GM12864 (cell line): Measurements from ENCODE around the gene TBL1XR1.

Experiments
- DNase-seq: peaks from one replicate; pipeline ENCODE4 v3.0.0-alpha.2; 2011; ENCODE audit warnings: low read depth
- H3K4me3 ChIP-seq: 2 replicates; pipeline ENCODE4 v1.5.1; 2011; ENCODE audit warnings: mild to moderate bottlenecking, low read depth, low read length, control low read depth
- TF ChIP-seq, protein P1 (sequence below): IDR thresholded peaks from 2 replicates; pipeline ENCODE4 v1.5.1; 2011; ENCODE audit warnings: low read depth, mild to moderate bottlenecking, moderate library complexity, low read length, control low read depth, inconsistent platforms; ENCODE audit errors: missing control alignments

TBL1XR1 gene

DNA sequence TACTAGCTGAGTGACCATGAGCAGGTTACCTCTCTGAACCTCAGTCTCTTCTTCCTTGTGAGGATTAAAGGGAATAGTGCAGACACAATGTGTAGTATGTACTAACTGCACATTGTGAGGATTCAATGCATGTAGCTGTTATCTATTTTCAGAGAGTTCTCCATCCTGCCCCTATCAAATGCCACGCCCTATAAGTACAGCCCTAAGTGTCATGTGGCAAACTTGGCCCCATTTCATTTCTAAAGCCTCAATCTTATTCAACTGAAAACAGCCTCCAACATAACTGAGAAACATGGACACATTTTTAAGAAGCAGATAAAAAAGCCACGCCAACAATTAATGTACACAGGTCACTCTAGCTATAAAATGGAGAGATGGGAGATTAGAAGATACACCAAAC lies 220.0 kb downstream of the TBL1XR1 start:
- H3K4me3 ChIP-seq: no peak overlapping the region
- TF ChIP-seq, protein P1, sequence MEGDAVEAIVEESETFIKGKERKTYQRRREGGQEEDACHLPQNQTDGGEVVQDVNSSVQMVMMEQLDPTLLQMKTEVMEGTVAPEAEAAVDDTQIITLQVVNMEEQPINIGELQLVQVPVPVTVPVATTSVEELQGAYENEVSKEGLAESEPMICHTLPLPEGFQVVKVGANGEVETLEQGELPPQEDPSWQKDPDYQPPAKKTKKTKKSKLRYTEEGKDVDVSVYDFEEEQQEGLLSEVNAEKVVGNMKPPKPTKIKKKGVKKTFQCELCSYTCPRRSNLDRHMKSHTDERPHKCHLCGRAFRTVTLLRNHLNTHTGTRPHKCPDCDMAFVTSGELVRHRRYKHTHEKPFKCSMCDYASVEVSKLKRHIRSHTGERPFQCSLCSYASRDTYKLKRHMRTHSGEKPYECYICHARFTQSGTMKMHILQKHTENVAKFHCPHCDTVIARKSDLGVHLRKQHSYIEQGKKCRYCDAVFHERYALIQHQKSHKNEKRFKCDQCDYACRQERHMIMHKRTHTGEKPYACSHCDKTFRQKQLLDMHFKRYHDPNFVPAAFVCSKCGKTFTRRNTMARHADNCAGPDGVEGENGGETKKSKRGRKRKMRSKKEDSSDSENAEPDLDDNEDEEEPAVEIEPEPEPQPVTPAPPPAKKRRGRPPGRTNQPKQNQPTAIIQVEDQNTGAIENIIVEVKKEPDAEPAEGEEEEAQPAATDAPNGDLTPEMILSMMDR: no peak
- no peak for DNase-seq

DNA sequence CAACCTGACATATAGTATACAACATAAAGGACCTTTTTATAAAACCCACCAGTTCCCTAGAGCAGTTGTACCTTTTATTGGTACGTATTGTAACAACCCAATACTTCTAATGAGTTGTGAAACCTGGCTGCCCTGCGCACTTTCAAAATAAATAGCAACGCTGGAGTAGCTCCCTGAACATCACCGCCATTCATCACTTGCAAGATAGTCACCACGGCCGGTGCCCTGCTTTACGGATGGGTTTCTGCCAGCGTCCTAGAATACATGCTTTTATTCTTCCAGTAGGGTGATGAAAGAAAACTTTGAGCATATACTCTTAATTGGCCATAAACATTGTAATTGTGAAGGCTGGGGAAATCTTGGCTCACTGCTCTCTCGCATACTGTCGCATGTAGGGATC lies 220.7 kb downstream of the TBL1XR1 start:
- TF ChIP-seq, protein P1: no peak

DNA sequence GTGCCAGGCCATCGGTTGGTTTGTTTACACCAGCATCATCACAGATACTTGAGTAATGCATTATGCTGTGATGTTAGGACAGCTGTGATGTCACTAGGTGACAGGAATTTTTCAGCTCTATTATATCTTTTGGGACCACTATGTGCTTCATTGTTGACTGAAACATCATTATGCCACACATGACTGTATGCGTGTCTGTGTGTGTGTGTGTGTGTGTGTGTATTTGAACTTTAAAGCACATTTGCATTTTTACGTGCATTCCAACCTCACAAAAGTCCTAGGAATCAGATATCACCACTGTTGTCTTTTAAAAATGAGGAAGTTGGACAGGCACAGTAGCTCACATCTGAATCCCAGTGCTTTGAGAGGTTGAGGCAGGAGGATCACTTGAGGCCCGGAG lies 223.0 kb downstream of the TBL1XR1 start:
- H3K4me3 ChIP-seq: no peak overlapping the region
- DNase-seq: no peak
- TF ChIP-seq, protein P1: no peak

More for the DNA sequence above, 220.7 kb downstream of the TBL1XR1 start:
- no peak overlapping the region for H3K4me3 ChIP-seq
- DNase-seq: no peak

DNA sequence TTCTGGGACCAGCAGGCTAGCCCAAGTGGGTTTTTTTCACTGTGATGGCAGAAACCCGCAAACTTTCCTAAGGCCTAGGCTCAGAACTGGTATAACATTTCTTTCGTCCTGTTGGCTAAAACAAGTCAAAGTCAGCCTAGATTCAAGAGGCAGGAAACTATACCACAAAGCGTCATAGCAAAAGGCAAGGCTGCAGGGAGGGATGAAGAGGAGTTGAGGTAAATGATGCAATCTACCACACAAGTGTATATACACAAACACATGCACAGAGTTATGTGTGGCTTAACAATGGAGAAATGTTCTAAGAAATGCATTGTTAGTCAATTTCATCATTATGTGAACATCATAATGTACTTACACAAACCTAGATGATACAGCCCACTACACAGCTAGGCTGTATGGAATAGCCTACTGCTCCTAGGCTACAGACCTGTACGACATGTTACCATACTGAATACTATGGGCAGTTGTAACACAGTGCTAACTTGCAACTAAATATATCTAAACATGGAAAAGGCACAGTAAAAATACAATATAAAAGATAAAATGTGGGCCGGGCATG lies 225.6 kb downstream of the TBL1XR1 start:
- DNase-seq: no peak

DNA sequence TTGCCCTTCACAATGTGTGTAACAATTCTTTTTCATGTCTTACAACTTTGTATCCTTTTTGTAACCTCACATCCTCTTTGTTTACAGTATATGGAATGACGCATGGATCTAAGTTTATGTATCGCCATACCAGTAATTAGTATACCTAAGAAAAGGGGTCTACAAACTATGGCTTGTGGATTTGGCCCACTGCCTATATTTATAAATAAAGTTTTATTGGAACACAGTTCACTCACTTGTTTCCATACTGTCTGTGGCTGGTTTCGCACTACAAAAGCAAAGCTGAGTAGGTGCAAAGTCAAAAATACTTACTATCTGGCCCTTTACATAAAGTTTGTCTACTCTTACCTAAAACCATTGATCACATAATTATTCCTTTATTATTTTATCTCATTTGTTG lies 226.5 kb downstream of the TBL1XR1 start:
- no peak for DNase-seq
- H3K4me3 ChIP-seq: no peak overlapping the region
- TF ChIP-seq, protein P1: no peak

More for the DNA sequence above, 225.6 kb downstream of the TBL1XR1 start:
- TF ChIP-seq, protein P1: no peak
- no peak overlapping the region for H3K4me3 ChIP-seq

DNA sequence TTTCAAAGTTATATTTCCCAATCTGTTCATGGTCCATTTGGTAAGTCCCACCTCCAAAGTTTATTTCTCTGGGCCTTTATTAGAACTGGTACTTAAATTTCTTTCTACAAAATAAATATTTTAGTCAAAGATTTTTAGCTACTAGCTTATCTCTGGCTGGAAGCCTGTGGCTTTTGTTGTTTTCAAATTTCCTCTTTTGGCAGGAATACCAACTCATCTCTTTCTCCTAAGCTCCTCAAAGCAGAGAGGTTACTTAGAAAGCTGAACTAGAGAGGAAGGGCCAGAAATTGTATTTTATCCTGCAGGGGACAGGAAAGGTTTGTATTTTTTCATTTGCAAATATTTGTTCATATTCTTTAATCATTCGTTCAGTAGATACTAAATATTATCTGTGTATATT lies 227.8 kb downstream of the TBL1XR1 start:
- TF ChIP-seq, protein P1: no peak
- DNase-seq: no peak
- H3K4me3 ChIP-seq: no peak overlapping the region
